ENCODE results near the gene CFAP74.

Gene CFAP74

GRCh38 chr1:1956101-1956500 lies 47.5 kb downstream of the CFAP74 start (continued):
- TF ChIP-seq REST (tag by site-specific recombination; IDR thresholded peaks at IDR 0.05) = no peak
- TF ChIP-seq YY1 (tag by site-specific recombination; IDR thresholded peaks at IDR 0.05) = no peak
- no peak for TF ChIP-seq MZF1 (tag by site-specific recombination; IDR thresholded peaks at IDR 0.05; ENCODE audit: borderline replicate concordance)

DNA sequence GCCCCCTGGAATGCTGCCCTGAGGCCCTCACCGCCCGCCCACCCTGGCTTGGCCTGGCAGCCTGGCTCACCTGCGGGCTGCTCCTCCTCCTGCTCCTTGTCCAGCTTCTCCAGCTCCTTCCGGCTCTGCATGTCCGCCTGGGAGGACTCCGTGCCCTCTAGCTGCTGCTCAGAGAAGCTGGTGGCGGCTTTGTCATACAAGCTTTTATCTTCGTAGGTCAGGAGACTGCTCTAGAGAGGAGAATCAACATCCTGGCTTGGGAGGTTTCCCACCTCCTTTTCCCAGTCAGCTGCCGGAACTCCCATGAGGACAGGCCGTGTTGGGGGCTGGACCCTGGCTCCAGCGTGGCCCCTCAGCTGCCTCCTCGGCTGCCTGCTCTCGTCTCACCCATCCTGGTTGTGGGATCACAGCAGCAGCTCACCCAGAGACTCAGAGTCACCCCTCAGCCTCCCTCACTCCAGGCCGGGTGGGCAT lies 47.9 kb downstream of the CFAP74 start:
- H3K9me3 ChIP-seq (ENCODE audit: control insufficient read depth, insufficient read depth, low read depth, low read length) = no peaks in the 10 kb centered on the region; the same call in 1 of the 2 replicates
- no peaks in the 10 kb centered on the region for H3K4me1 ChIP-seq (ENCODE audit: control insufficient read depth, insufficient read depth, low read length)
- H3K4me3 ChIP-seq (ENCODE audit: low read depth, low read length) = no peak overlapping the region
- CTCF ChIA-PET = interaction anchor here (0.5 to 8.8 kb wide), 7 partner anchors 12 to 219 kb away, joined by 3 to 118 read pairs (median 5); no protein-coding TSS in a partner anchor
- TF ChIP-seq ZNF701 (tag by site-specific recombination; IDR thresholded peaks at IDR 0.05) (no peak), REPIN1 (tag by site-specific recombination; IDR thresholded peaks at IDR 0.05; ENCODE audit: low read depth) (no peak), RBAK (tag by site-specific recombination; IDR thresholded peaks at IDR 0.05) (no peak)
- H3K36me3 ChIP-seq (ENCODE audit: control insufficient read depth in 2 of 2, insufficient read depth in 1 of 2, low read length in 2 of 2) = no peaks in the 10 kb centered on the region
- H3K27ac ChIP-seq (ENCODE audit: extremely low read depth, low read depth, low read length) = no peak overlapping the region
- POLR2A ChIA-PET = no interaction called here

DNA sequence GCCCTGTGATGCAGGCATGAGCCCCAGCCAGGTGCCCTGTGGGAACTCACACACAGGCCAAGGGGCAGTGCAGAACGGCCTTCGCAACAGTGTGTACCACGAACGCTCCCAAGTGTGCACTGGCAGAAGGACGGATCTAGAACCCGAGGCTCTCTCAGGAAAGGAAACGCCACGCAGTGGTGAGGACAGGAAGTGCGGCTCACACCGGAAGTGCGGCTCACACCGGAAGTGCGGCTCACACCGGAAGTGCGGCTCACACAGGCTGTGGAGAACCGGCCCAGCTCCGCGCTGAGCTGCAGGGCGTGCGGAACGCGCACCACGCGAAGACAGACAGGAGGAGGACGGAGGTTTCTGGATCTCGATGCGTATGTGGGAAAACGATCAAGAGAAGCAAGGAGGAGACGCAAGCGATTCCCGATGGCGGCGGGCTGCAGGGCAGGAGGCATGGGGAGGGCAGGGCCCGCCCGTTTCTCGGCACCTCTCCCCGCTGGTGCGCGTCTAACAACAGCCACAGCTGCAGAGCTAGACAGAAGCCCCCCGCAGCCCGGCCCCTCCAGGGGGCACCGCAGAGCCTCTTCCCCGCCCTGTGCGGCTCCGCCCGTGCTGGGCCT lies 48.6 kb downstream of the CFAP74 start:
- no peaks in the 10 kb centered on the region for H3K36me3 ChIP-seq (ENCODE audit: control insufficient read depth in 2 of 2, insufficient read depth in 1 of 2, low read length in 2 of 2)
- H3K9me3 ChIP-seq (ENCODE audit: control insufficient read depth, insufficient read depth, low read depth, low read length) = no peaks in the 10 kb centered on the region; the same call in 1 of the 2 replicates
- no peak for TF ChIP-seq ZNF311 (tag by site-specific recombination; IDR thresholded peaks at IDR 0.05; ENCODE audit: borderline replicate concordance)
- TF ChIP-seq, protein P1, sequence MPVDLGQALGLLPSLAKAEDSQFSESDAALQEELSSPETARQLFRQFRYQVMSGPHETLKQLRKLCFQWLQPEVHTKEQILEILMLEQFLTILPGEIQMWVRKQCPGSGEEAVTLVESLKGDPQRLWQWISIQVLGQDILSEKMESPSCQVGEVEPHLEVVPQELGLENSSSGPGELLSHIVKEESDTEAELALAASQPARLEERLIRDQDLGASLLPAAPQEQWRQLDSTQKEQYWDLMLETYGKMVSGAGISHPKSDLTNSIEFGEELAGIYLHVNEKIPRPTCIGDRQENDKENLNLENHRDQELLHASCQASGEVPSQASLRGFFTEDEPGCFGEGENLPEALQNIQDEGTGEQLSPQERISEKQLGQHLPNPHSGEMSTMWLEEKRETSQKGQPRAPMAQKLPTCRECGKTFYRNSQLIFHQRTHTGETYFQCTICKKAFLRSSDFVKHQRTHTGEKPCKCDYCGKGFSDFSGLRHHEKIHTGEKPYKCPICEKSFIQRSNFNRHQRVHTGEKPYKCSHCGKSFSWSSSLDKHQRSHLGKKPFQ (tag by site-specific recombination; IDR thresholded peaks at IDR 0.05) = peak; percentile 99
- TF ChIP-seq, protein P2, sequence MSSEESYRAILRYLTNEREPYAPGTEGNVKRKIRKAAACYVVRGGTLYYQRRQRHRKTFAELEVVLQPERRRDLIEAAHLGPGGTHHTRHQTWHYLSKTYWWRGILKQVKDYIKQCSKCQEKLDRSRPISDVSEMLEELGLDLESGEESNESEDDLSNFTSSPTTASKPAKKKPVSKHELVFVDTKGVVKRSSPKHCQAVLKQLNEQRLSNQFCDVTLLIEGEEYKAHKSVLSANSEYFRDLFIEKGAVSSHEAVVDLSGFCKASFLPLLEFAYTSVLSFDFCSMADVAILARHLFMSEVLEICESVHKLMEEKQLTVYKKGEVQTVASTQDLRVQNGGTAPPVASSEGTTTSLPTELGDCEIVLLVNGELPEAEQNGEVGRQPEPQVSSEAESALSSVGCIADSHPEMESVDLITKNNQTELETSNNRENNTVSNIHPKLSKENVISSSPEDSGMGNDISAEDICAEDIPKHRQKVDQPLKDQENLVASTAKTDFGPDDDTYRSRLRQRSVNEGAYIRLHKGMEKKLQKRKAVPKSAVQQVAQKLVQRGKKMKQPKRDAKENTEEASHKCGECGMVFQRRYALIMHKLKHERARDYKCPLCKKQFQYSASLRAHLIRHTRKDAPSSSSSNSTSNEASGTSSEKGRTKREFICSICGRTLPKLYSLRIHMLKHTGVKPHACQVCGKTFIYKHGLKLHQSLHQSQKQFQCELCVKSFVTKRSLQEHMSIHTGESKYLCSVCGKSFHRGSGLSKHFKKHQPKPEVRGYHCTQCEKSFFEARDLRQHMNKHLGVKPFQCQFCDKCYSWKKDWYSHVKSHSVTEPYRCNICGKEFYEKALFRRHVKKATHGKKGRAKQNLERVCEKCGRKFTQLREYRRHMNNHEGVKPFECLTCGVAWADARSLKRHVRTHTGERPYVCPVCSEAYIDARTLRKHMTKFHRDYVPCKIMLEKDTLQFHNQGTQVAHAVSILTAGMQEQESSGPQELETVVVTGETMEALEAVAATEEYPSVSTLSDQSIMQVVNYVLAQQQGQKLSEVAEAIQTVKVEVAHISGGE (tag by site-specific recombination; conservative IDR thresholded peaks at IDR 0.05; ENCODE audit: low read depth) = 0 out of 2 replicates have a peak, but pooled peaks have one; percentile 20
- 0 out of 2 replicates have a peak, but pooled peaks have one; percentile 17 for TF ChIP-seq ZNF600 (tag by site-specific recombination; IDR thresholded peaks at IDR 0.05)
- ChIA-PET CTCF (interaction anchor here (0.6 to 1.6 kb wide), 7 partner anchors 10 to 220 kb away, joined by 3 to 7 read pairs (median 5); no protein-coding TSS in a partner anchor), POLR2A (no interaction called here)
- H3K4me3 ChIP-seq (ENCODE audit: low read depth, low read length) = no peak overlapping the region
- no peak overlapping the region for H3K27ac ChIP-seq (ENCODE audit: extremely low read depth, low read depth, low read length)
- no peaks in the 10 kb centered on the region for H3K4me1 ChIP-seq (ENCODE audit: control insufficient read depth, insufficient read depth, low read length)
